HT-29 (cell line): Measurements from ENCODE around the gene SMAP2. TPM values are rescaled to one million over a fixed set of nuclear protein-coding genes. Genes with fewer than 3 reads are reported as not detected.

Experiments
- total RNA-seq: library from RNA; depleted of rRNA; stranded (reverse); fragments of >200 nt; shearing (Covaris generic); gene quantifications from 2 replicates; pipeline ENCODE4 v1.2.3, GENCODE V29; 2014; rRNA removed

SMAP2 gene
- total RNA-seq, 1 experiment from 2014 or later: 14.1 TPM

Other genes starting within 250 kb of the SMAP2 start
- gene RLF, start 212.3 kb upstream of the SMAP2 start, total RNA-seq: 4.9 and 5.0 TPM in 2 replicates
- not detected in 2 replicates for gene TMCO2, start 125.8 kb upstream of the SMAP2 start, total RNA-seq
- 29.8 and 41.2 TPM in 2 replicates for gene ZMPSTE24, start 115.5 kb upstream of the SMAP2 start, total RNA-seq
- 0.25 and 0.89 TPM in 2 replicates for gene COL9A2, start 56.4 kb upstream of the SMAP2 start, total RNA-seq
- 0.57 and 1.3 TPM in 2 replicates for gene ZFP69B, start 76.7 kb downstream of the SMAP2 start, total RNA-seq
- 0.20 and 0.37 TPM in 2 replicates for gene ZFP69, start 103.6 kb downstream of the SMAP2 start, total RNA-seq
- 7.7 and 8.7 TPM in 2 replicates for gene EXO5, start 135.0 kb downstream of the SMAP2 start, total RNA-seq
- 1.2 and 1.4 TPM in 2 replicates for gene ZNF684, start 157.9 kb downstream of the SMAP2 start, total RNA-seq